PC-3 (cell line): ENCODE data around the gene SLC6A6. TPM values are rescaled to one million over a fixed set of nuclear protein-coding genes. Genes with fewer than 3 reads are reported as not detected.

ENCODE experiments used
- ATAC-seq: fragments of 200-7000 bp; cut with Tn5 transposase; 2 replicates; pipeline ENCODE4 v1.9.1; 2020; ENCODE audit warnings: mild to moderate bottlenecking, moderate library complexity
- BruUV-seq: library from RNA; stranded (reverse); fragments of 400-500 nt; replicated peaks from 2 replicates; lab custom pipeline; 2021; lab: Mats Ljungman, UMichigan
- CTCF ChIA-PET: fragments of 300-600 bp; sonication (Branson Sonifier 250); formaldehyde crosslinking; loops from one replicate; lab custom pipeline; 2022; ENCODE audit warnings: antibody characterized with exemption; lab: Charles Lee
- POLR2A ChIA-PET: fragments of 300-600 bp; sonication (Branson Sonifier 250); formaldehyde crosslinking; loops from one replicate; lab custom pipeline; 2022; ENCODE audit warnings: antibody characterized with exemption; ENCODE audit not compliant: unreplicated experiment; lab: Charles Lee
- DNase-seq: peaks from one replicate; pipeline ENCODE4 v3.0.0-alpha.2; 2015
- H2AFZ ChIP-seq: fragments of 300-600 bp; sonication (generic); 2 replicates; pipeline ENCODE4 v1.6.0; 2016; ENCODE audit warnings: antibody characterized with exemption, low read length
- H3F3A ChIP-seq: fragments of 300-600 bp; sonication (generic); one replicate; pipeline ENCODE4 v1.6.0; 2017; ENCODE audit warnings: antibody characterized with exemption, low read length, control low read depth, mild to moderate bottlenecking; ENCODE audit not compliant: unreplicated experiment
- H3K27ac ChIP-seq: fragments of 300-600 bp; sonication (generic); 2 replicates; pipeline ENCODE4 v1.5.1; 2016; ENCODE audit warnings: mild to moderate bottlenecking, low read length
- H3K27me3 ChIP-seq: fragments of 300-600 bp; sonication (generic); 2 replicates; pipeline ENCODE4 v1.6.1; 2016; ENCODE audit warnings: low read length, mixed read lengths
- H3K36me3 ChIP-seq: fragments of 300-600 bp; sonication (generic); 2 replicates; pipeline ENCODE4 v1.6.1; 2016; ENCODE audit warnings: low read depth, mixed run types, low read length, mixed read lengths
- H3K4me1 ChIP-seq: fragments of 300-600 bp; sonication (generic); 2 replicates; pipeline ENCODE4 v1.5.1; 2016; ENCODE audit warnings: low read length; ENCODE audit not compliant: insufficient read depth
- H3K4me2 ChIP-seq: fragments of 300-600 bp; sonication (generic); 2 replicates; pipeline ENCODE4 v1.6.0; 2016; ENCODE audit warnings: low read length
- H3K4me3 ChIP-seq: fragments of 300-600 bp; sonication (generic); 2 replicates; pipeline ENCODE4 v1.5.1; 2016; ENCODE audit warnings: mild to moderate bottlenecking, low read length, mixed read lengths
- H3K79me2 ChIP-seq: fragments of 300-600 bp; sonication (generic); 2 replicates; pipeline ENCODE4 v1.6.1; 2017; ENCODE audit warnings: low read length, mixed read lengths
- H3K9ac ChIP-seq: fragments of 300-600 bp; sonication (generic); 2 replicates; pipeline ENCODE4 v1.6.0; 2016; ENCODE audit warnings: mild to moderate bottlenecking, low read length
- H3K9me2 ChIP-seq: fragments of 300-600 bp; sonication (generic); replicated peaks from 2 replicates; pipeline ENCODE4 v1.6.1; 2016; ENCODE audit warnings: mixed run types, low read length, mixed read lengths
- H3K9me3 ChIP-seq: fragments of 300-600 bp; sonication (generic); 2 replicates; pipeline ENCODE4 v1.6.1; 2016; ENCODE audit warnings: low read length, mixed read lengths
- H4K20me1 ChIP-seq: fragments of 300-600 bp; sonication (generic); 2 replicates; pipeline ENCODE4 v1.6.1; 2016; ENCODE audit warnings: low read length, mixed read lengths
- CTCF ChIP-seq: fragments of 300-600 bp; sonication (generic); conservative IDR thresholded peaks from 2 replicates; pipeline ENCODE4 v1.5.1; 2017; ENCODE audit warnings: antibody characterized with exemption, low read depth, mild to moderate bottlenecking, low read length
- EZH2 ChIP-seq: fragments of 300-600 bp; sonication (generic); IDR thresholded peaks from one replicate; pipeline ENCODE4 v1.6.1; 2017; ENCODE audit warnings: antibody characterized with exemption, mild to moderate bottlenecking, low read length; ENCODE audit not compliant: unreplicated experiment
- EZH2phosphoT487 ChIP-seq: fragments of 300-600 bp; sonication (generic); IDR thresholded peaks from 2 replicates; pipeline ENCODE4 v1.6.1; 2018; ENCODE audit warnings: mild to moderate bottlenecking, antibody characterized with exemption, low read length, borderline replicate concordance
- intact Hi-C: fragments of 100-400 bp; cut with micrococcal nuclease; formaldehyde crosslinking; loops from 2 replicates; pipeline ENCODE4 v1.9.0; 2023
- total RNA-seq: library from RNA; depleted of rRNA; stranded (reverse); fragments of >200 nt; gene quantifications from 2 replicates; pipeline ENCODE4 v1.2.3, GENCODE V29; 2014

SLC6A6 gene
- total RNA-seq, 1 experiment from 2014 or later = 28.1 TPM

GRCh38 chr3:14519406-14519805, 117.0 kb downstream of the SLC6A6 start:
- CTCF ChIA-PET = no interaction called here
- Histone ChIP-seq H3K9me2 (no peaks in the 10 kb centered on the region), H3K4me3 (no peak overlapping the region), H3K79me2 (no peaks in the 10 kb centered on the region), H2AFZ (no peak overlapping the region), H3K4me1 (no peaks in the 10 kb centered on the region), H3F3A (no peaks in the 10 kb centered on the region), H3K27ac (no peak overlapping the region), H3K4me2 (no peak overlapping the region), H3K9ac (no peak overlapping the region), H4K20me1 (no peaks in the 10 kb centered on the region), H3K27me3 (no peaks in the 10 kb centered on the region), H3K9me3 (no peaks in the 10 kb centered on the region), H3K36me3 (no peaks in the 10 kb centered on the region)
- POLR2A ChIA-PET = no interaction called here
- BruUV-seq = no TSS peak
- DNase-seq (no peak), ATAC-seq (no peak)
- intact Hi-C loops = no loop called here
- TF ChIP-seq CTCF = no peak
- TF ChIP-seq EZH2phosphoT487 = no peak
- TF ChIP-seq EZH2 = no peak

- H3K4me1 ChIP-seq = no peaks in the 10 kb centered on the region
- H3K4me2 ChIP-seq = no peak overlapping the region
- H3K9ac ChIP-seq = no peak overlapping the region
- ChIA-PET CTCF (no interaction called here), POLR2A (no interaction called here)
- no peaks in the 10 kb centered on the region for H3K9me3 ChIP-seq
- H3K4me3 ChIP-seq = no peak overlapping the region
- ATAC-seq (no peak), DNase-seq (no peak)
- no peak overlapping the region for H2AFZ ChIP-seq
- no peaks in the 10 kb centered on the region for H3K79me2 ChIP-seq
- H4K20me1 ChIP-seq = no peaks in the 10 kb centered on the region
- intact Hi-C loops = no loop called here
- no peak overlapping the region for H3K27ac ChIP-seq
- no TSS peak for BruUV-seq
- no peaks in the 10 kb centered on the region for H3F3A ChIP-seq
- H3K36me3 ChIP-seq = no peaks in the 10 kb centered on the region
- H3K27me3 ChIP-seq = no peaks in the 10 kb centered on the region
- H3K9me2 ChIP-seq = no peaks in the 10 kb centered on the region
- TF ChIP-seq EZH2 (no peak), CTCF (no peak), EZH2phosphoT487 (no peak)
Measured at GRCh38 chr3:14520149-14520548, 117.7 kb downstream of the SLC6A6 start.

GRCh38 chr3:14520967-14521366, 118.6 kb downstream of the SLC6A6 start:
- Histone ChIP-seq H3K9me3 (no peaks in the 10 kb centered on the region), H3K27me3 (no peaks in the 10 kb centered on the region), H3K4me3 (no peak overlapping the region), H3F3A (no peaks in the 10 kb centered on the region), H3K27ac (no peak overlapping the region), H4K20me1 (no peaks in the 10 kb centered on the region), H3K9ac (no peak overlapping the region), H3K79me2 (no peaks in the 10 kb centered on the region), H2AFZ (no peak overlapping the region), H3K4me2 (no peak overlapping the region), H3K36me3 (no peaks in the 10 kb centered on the region), H3K4me1 (no peaks in the 10 kb centered on the region), H3K9me2 (no peaks in the 10 kb centered on the region)
- no peak for DNase-seq
- TF ChIP-seq CTCF (no peak), EZH2phosphoT487 (no peak), EZH2 (no peak)
- BruUV-seq = no TSS peak
- CTCF ChIA-PET = no interaction called here
- intact Hi-C loops = no loop called here
- POLR2A ChIA-PET = no interaction called here
- ATAC-seq = no peak
